OCI-LY1 (cell line): Measurements from ENCODE around the gene SPIN1.

Experiments
- CTCF ChIP-seq: fragments of 200-600 bp; sonication (generic), shearing (Covaris generic); IDR thresholded peaks from 2 replicates; pipeline ENCODE4 v1.5.1; 2017; ENCODE audit warnings: mild to moderate bottlenecking, antibody characterized with exemption, low read length, moderate library complexity, mixed read lengths
- EZH2 ChIP-seq: fragments of 200-600 bp; sonication (generic), shearing (Covaris generic); IDR thresholded peaks from 2 replicates; pipeline ENCODE4 v1.8.0; 2017; ENCODE audit warnings: borderline replicate concordance, mixed run types, mild to moderate bottlenecking, antibody characterized with exemption, low read length, moderate library complexity, mixed read lengths

- TF ChIP-seq CTCF (no peak), EZH2 (no peak)
Observed at GRCh38 chr9:88398016-88398415, 9.8 kb downstream of the SPIN1 start.
